GM18867 (cell line): ENCODE results near the gene FLACC1.
"Not testable (repeated sequence)": the region's sequence is repeated elsewhere in the genome, so short reads cannot be mapped to it uniquely, and the experiment has no call there.

Experiments
- ATAC-seq: cut with Tn5 transposase; IDR thresholded peaks from one replicate; pipeline ENCODE4 v1.9.1; 2021; ENCODE audit warnings: mild to moderate bottlenecking, moderate library complexity; ENCODE audit not compliant: unreplicated experiment

FLACC1 gene

DNA sequence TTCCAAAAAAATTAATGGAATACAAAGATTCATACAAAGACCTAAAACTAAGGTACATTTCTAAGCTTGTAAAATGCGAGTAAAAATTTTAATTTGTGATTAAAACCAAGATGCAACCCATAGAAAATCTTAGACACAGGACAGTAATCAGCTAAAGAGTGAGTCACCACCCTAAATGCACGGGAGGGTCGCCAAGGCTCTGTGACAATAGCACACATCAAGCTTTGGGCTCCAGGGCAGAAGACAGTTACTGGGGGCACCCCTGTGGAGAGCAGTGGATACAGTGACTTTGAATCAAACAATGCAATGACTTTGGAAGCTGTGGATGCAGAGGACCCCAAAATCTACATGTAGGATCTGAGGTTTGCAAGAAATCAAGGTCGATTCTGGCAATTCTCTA lies 7.5 kb downstream of the FLACC1 start:
- ATAC-seq = no peak

DNA sequence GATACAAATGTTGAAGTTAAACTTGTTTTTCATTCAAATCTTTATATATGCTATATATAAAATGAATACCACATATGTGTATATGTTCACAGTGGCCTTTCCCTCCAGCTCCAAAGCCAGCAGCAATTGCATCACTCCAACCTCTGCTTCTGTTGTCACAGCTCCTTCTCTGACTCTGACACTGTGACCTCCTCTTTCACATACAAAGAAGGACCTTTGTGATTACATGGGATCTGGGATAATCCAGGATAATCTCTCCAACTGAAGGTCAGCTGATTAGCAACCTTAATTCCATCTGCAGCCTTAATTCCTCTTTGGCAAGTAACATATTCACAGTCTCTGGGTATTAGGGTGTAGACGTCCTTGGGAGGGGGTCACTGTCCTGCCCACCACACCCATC lies 8.4 kb downstream of the FLACC1 start:
- no peak for ATAC-seq

DNA sequence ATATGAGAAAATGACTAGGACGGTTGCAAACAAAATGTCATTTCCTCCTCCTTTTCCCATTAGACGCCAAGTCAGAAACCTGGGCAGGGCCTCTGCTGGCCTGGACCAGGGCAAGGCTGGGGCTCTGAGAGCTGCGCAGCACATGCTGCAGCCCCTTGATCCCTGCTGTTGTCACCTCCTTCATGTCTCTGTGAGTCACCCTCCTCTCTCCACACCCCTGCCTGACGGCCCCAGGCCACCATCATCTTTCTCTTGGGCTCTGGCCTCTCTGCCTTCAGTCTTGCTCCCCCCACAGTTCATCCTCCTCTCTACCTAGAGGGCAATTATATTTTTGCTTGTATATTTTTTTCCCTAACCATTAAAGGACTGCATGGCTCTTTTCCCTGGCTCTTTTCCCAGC lies 10.0 kb downstream of the FLACC1 start:
- no peak for ATAC-seq

DNA sequence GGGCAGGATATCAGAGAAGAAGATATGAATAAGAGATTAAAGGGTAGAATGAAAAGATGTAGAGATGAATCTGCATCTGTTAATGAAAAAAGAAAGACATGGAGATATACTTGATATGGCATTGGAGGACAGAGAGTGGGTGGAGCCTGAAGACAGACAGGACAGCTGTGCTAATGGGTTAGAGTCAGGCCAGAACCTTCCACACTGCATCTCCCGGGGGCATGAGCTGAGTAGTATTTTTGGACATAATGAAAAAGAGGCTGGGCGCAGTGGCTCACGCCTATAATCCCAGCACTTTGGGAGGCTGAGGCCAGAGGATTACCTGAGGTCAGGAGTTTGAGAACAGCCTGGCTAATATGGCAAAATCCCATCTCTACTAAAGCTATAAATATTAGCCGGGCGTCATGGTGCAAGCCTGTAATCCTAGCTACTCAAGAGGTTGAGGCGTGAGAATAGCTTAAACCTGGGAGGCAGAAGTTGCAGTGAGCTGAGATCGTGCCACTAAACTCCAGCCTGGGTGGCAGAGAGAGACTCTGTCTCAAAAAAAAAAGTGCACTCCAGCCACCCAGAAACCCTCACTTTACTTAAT lies 11.4 kb downstream of the FLACC1 start:
- ATAC-seq = no peak

DNA sequence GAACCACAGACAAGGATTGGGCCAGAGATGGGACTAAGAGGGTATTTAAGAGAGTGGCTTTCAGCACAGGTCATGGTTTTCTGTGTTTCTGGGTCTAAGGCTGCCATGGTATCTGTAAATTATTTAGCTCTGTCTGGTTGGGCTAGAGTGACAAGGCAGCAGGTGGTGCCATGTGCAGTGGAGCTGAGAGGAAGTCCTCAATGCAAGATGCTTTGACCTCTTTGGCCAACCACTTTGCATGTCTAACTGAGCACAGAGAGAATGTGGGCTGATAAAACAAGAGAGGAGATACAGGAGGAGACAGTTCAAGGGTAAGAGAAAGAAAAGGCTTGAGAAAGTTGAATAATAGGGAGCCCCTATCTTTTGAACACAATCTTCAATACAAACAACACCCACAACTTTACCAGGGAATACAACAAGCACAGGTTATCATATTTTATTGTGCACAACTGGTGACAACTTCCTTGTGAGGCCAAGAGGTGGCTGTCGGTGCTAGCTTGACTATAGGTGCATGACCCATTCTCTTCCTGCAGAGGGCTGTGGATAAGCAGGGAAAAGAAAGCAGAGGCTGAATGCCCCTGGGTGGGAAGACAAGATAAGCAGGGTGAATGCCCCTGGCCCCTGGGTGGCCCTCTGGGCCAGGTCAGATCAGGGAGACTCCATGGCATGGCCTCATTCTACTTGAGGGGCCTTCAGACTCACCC lies 12.3 kb downstream of the FLACC1 start:
- ATAC-seq = peak; percentile 88

DNA sequence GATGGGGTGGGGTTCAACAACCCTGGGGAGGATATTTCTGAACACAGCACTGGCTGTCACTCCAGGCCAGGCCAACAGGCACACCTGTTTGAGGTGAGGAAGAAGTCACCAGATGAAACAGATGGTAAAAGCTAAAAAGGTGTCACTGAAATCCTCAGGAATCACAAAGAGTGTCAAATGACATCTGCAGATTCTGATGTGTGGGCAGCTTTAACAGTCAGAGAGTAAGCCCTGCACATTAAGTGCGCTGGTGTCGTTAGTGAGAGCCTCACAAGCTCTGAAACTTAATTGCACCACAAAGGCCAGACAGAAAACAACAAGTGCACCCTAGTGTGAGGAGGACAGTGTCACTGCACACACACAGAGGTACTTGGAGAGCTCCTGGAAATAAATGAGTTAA lies 13.6 kb downstream of the FLACC1 start:
- no peak for ATAC-seq

DNA sequence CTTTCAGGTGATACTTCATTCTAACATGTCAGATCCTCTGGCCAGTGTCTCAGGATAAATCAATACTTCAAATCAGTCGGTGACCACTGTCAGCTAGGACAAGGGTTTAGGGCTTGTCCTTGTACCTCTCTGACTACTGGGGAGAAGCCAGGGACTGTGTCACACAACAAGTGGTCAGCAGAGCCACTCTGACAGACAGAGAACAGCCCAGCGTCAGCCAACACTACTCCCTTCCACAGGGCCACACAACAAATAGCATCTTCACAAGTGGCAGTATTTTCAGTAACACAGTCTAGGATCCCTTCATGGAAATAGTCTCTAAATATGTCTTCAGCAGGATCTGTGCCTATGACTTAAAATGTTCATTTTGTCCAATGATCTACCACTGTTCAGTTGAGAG lies 14.2 kb downstream of the FLACC1 start:
- no peak for ATAC-seq

DNA sequence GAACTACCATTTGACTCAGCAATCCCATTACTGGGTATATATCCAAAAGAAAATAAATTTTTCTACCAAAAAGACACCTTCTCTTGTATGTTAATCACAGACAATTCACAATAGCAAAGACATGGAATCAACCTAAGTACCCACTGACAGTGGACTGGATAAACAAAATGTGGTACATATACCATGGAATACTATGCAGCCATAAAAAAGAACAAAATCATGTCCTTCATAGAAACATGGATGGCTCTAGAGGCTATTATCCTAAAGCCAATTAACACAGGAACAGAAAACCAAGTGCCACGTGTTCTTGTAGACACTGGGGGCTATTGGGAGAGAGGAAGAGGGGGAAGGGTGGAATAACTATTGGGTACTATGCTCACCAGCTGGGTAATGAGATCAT lies 27.7 kb downstream of the FLACC1 start:
- no peak for ATAC-seq

DNA sequence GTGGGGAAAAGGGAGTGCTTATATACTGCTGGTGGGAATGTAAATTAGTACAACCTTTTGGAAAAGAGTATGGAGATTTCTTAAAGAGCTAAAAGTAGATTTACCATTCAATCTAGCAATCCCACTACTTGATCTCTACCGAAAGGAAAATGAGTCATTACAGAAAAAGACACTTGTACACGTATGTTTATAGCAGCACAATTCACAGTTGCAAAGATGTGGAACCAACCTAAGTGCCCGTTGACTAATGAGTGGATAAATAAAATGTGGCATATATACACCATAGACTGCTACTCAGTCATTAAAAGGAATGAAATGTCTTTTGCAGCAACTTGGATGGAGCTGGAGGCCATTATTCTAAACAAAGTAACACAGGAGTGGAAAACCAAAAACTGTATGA lies 29.5 kb downstream of the FLACC1 start:
- no peak for ATAC-seq

DNA sequence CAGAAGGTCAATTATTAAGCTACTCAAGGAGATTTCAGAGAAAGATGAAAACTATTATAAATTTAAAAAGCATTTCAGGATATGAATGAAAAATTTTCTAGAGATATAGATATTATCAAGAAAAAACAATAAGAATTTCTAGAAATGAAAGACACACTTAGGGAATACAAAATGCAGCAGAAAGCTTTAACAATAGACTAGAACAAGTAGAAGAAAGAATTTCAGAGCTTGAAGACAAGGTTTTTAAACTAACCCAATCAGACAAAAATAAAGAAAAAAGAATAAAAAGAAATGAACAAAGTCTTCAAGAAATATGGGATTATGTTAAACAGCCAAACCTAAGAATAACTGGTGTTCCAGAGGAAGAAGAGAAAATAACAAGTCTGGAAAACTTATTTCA lies 34.4 kb downstream of the FLACC1 start:
- no peak for ATAC-seq

DNA sequence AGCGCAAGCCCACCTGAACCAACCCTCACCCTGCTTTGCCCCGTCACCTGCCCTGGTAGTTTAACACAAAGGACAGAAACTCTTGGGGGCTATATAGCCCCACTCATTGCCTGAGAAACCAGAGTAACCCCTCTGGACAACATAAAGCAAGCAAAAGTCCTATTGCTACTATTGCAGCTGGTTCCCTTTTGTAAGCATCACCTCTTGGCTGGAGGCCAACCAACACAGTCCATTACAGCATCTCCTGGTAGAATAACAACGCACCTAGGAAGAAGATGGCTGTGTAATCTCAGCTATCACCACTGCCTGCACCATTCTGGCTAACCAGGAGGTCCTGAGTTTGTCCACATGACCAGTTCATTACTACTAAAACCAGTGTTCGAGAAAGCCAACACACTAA lies 36.4 kb downstream of the FLACC1 start:
- no peak for ATAC-seq

DNA sequence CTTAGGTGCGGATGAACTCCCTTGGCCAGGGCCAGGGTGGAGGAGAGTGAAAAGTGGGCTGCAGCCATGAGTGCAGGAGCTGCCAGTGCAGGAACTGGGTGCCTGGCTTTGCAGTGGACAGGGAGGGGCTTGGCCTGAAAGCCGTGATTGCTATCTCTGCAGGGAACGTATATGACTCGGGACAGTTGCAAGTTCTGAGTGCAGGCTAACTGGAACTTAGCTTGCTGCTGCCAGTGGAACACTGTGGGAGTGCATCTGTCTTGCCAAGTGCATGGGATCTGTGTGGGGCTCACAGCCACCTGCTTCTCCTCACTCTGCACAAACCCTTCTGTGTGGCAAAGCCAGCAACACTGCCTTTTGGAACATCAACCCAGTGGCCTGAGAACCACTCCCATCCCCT lies 36.9 kb downstream of the FLACC1 start:
- ATAC-seq = no peak

DNA sequence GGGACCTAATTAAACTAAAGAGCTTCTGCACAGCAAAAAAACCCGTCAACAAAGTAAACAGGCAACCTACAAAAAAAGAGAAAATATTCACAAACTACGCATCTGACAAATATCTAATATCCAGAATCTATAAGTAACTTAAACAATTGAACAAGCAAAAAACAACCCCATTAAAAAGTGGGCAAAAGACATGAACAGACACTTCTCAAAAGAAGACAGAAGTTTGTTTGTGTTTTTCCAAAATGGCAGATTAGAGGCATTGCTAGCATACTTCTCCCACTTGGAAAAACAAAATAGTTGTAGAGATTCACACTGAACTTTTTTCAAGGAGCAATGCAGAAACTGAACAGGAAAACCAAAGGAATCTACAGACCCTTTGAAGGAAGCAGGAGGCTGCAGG lies 37.6 kb downstream of the FLACC1 start:
- no peak for ATAC-seq

DNA sequence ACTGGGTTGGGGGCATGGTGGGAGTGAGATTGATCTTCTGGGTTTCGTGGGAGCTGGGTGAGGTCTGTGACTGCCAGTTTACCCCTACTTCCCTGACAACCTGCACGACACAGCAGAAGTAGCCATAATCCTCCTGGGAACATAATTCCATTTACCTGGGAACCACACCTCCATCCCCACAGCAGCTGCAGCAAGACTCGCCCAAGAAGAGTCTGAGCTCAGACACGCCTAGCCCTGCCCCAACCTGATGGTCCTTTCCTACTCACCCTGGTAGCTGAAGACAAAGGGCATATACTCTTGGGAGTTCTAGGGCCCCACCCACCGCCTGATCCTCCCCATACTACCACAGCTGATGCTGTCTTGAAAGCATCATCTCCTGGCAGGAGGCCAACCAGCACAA lies 43.8 kb downstream of the FLACC1 start:
- no peak for ATAC-seq

DNA sequence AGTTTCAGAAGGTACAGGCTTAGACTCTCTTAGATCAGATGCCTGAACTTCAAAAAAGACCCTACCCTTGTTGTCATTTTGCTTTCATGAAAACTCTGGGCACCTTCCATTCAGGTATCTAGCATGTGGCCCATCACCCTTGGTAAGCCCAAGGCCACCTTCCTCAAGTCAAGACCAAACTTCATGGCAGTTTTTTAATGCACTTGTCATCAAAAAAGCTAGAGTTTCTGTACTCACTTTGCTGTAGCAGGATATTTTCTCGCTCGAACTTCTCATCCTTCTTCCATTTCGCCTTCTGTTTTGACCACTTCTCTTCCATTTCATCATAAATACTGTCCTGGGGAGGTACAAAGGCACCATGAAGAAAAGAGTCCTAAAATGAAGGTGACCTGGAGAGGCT lies 48.2 kb downstream of the FLACC1 start:
- ATAC-seq = no peak

DNA sequence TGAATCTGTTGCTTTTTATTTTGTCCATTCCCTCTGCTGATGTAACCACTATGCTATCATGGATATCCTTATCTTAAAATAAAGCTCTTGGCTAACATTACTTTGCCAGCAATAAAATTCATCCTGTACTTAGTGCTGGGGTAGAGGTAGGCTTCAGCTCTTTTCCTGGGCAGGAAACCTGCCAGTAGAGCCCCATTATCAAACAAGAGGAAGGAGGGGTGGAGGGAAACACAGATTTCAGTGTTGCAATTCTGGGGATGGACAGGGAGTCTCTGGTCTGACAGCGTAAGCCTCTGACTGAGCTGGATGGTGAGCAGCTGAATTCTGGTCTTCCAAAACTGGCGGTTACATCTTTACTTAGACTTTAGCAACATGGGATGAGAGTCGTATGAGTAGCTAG lies 49.3 kb downstream of the FLACC1 start:
- no peak for ATAC-seq

DNA sequence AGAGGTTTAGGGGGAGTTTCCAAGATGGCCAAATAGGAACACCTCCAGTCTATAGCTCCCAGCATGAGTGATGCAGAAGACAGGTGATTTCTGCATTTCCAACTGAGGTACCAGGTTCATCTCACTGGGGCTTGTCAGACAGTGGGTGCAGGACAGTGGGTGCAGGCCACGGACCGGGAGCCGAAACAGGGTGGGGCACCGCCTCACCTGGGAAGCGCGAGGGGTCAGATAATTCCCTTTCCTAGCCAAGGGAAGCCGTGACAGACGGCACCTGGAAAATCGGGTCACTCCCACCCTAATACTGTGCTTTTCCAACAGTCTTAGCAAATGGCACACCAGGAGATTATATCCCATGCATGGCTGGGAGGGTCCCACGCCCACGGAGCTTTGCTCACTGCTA lies 57.2 kb downstream of the FLACC1 start:
- ATAC-seq = not testable (repeated sequence)

DNA sequence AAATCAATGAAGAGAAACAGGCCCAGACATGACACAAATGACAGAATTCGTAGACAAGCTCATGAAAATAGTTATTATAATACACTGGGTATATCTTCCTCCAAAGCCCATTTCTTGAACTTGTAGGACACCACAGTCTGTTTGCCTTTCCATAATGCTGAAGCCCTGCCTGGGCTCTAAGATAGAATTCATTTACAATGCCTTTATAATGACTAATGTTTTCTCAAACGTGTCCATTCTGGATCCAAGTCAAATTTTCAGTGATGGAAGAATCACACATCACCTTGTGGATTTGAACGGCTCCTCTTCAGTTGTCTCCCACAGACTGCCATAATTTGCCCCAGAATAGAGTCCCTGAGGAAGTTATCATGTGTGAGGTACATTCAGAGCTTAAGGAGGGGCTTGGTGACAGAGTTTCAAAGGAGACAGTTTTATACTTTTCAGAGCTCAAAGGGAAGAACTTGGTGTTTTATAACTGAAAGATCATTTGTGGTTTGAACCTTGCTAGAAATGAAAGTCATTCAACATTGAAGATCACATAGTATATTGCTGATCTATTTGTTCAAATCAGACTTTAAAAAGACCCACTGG lies 58.6 kb downstream of the FLACC1 start:
- no peak for ATAC-seq

DNA sequence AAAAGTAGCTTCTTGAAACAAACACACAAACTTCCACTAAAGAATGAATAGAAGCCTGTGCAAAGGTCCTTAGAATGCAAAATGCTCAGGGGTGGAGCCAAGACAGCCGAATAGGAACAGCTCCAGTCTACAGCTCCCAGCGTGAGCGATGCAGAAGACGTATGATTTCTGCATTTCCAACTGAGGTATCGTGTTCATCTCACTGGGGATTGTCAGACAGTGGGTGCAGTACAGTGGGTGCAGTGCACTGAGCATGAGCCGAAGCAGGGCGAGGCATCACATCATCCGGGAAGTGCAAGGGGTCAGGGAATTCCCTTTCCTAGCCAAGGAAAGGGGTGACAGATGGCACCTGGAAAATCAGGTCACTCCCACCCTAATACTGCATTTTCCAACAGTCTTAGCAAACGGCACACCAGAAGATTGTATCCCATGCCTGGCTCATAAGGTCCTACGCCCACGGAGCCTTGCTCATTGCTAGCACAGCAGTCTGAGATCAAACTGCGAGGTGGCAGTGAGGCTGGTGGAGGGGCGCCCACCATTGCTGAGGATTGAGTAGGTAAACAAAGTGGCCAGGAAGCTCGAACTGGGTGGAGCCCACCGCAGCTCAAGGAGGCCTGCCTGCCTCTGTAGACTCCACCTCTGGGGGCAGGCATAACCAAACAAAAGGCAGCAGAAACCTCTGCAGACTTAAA lies 66.5 kb downstream of the FLACC1 start:
- ATAC-seq = not testable (repeated sequence)

DNA sequence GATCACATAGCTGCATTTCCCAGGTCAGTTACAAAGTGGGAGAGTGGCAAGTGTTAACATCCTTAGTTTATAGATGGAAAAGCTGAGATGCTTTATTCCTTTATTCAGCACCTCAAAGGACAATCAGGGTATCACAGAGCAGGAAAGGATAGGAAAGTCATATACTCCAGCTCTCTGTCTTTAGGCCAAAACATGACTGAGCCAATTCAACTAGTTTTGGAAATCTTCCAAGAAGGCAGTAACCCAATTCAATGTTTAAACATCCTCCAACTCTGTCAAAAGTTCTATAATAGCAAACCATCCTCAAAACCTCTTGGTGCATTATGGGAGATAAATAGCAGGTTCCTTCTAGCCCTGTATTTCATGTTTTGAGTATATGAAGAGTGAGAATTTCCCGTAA lies 71.6 kb downstream of the FLACC1 start:
- ATAC-seq = no peak

DNA sequence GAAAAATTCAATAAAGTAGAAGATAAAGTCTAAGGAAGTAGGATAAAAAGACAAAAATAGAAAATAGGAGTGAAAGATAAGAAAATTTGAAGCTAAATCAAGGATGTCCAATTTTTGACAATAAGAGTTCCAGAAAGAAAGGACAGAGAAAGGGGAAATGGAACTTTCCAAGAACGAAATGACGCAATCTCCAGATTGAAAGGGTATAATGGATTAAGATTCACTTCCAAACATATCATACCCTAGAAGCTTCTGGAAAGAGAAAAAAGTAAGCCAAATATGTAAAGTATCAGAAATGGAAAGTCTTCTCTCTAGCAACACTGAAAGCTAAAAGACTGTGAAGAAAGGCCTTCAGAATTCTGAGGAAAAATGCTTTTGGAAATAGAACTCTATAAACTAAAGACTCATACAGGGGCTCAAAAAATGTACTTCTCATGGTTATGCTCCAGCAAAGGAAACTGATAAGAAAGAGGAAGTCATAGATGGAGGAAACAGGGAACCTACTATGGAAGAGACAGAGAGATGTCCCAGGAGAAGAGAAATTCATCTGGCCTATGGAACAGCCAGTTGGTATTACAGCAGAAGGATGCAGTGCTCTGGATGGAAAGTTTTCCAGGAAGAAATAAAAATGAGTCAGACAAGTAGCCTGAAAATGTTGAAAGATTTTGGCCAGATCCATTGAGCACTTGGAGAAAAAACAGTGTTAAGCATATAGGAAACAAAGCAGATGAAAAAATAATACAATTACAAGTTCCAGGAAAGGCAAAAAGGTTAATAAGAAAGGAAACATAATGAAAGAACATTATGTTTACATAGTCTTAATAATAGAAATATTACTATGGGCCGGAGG lies 76.7 kb downstream of the FLACC1 start:
- no peak for ATAC-seq
